GM23338 (cell line): Measurements from ENCODE around the gene FHIT. TPM values are rescaled to one million over a fixed set of nuclear protein-coding genes. Genes with fewer than 3 reads are reported as not detected.

ENCODE experiments used
- ATAC-seq: fragments of 200-7000 bp; cut with Tn5 transposase; 3 replicates; pipeline ENCODE4 v1.9.1; 2020
- DNase-seq: peaks from one replicate; pipeline ENCODE4 v3.0.0-alpha.2; 2015; ENCODE audit warnings: low spot score
- H2AFZ ChIP-seq: fragments of 200-600 bp; sonication (generic); 2 replicates; pipeline ENCODE4 v1.8.0; 2016; ENCODE audit warnings: antibody characterized with exemption, mild to moderate bottlenecking, moderate library complexity
- H3F3A ChIP-seq: fragments of 200-600 bp; sonication (generic); replicated peaks from 2 replicates; pipeline ENCODE4 v1.8.0; 2017; ENCODE audit warnings: antibody characterized with exemption, mixed run types, low read depth
- H3K27ac ChIP-seq: fragments of 200-600 bp; sonication (generic); 2 replicates; pipeline ENCODE4 v1.6.1; 2016; ENCODE audit warnings: low read depth
- H3K27me3 ChIP-seq: fragments of 200-600 bp; sonication (generic); 2 replicates; pipeline ENCODE4 v1.8.0; 2016; ENCODE audit warnings: mild to moderate bottlenecking, mixed run types, moderate library complexity; ENCODE audit not compliant: insufficient read depth
- H3K36me3 ChIP-seq: fragments of 200-600 bp; sonication (generic); 2 replicates; pipeline ENCODE4 v1.8.0; 2016; ENCODE audit warnings: mild to moderate bottlenecking; ENCODE audit not compliant: insufficient read depth
- H3K4me1 ChIP-seq: fragments of 200-600 bp; sonication (generic); 2 replicates; pipeline ENCODE4 v1.8.0; 2016; ENCODE audit warnings: mild to moderate bottlenecking, moderate library complexity; ENCODE audit not compliant: insufficient read depth
- H3K4me2 ChIP-seq: fragments of 200-600 bp; sonication (generic); 2 replicates; pipeline ENCODE4 v1.7.1; 2017; ENCODE audit warnings: mixed run types
- H3K4me3 ChIP-seq: fragments of 200-600 bp; sonication (generic); 2 replicates; pipeline ENCODE4 v1.6.1; 2016; ENCODE audit warnings: mixed run types
- H3K79me2 ChIP-seq: fragments of 200-600 bp; sonication (generic); replicated peaks from 2 replicates; pipeline ENCODE4 v1.8.0; 2017; ENCODE audit warnings: mild to moderate bottlenecking; ENCODE audit not compliant: insufficient read depth
- H3K9me2 ChIP-seq: fragments of 200-600 bp; sonication (generic); 2 replicates; pipeline ENCODE4 v1.8.0; 2017; ENCODE audit not compliant: insufficient read depth
- H4K20me1 ChIP-seq: fragments of 200-600 bp; sonication (generic); replicated peaks from 2 replicates; pipeline ENCODE4 v1.8.0; 2017; ENCODE audit warnings: mild to moderate bottlenecking; ENCODE audit not compliant: insufficient read depth
- H3K27ac Mint-ChIP-seq: 2 replicates; pipeline ENCODE4 v1.8.0; 2020; ENCODE audit warnings: inconsistent platforms, mild to moderate bottlenecking, moderate library complexity, mixed read lengths
- H3K27me3 Mint-ChIP-seq: 3 replicates; pipeline ENCODE4 v1.8.0; 2022; ENCODE audit warnings: low read depth, mild to moderate bottlenecking, moderate library complexity, mixed read lengths, inconsistent platforms; ENCODE audit not compliant: insufficient read depth, poor library complexity
- H3K36me3 Mint-ChIP-seq: 3 replicates; pipeline ENCODE4 v1.8.0; 2021; ENCODE audit warnings: low read depth, mild to moderate bottlenecking, inconsistent platforms, moderate library complexity, mixed read lengths
- H3K4me1 Mint-ChIP-seq: 3 replicates; pipeline ENCODE4 v1.8.0; 2020; ENCODE audit warnings: mild to moderate bottlenecking, inconsistent platforms, mixed read lengths
- H3K4me3 Mint-ChIP-seq: 3 replicates; pipeline ENCODE4 v1.8.0; 2021; ENCODE audit warnings: moderate library complexity, mild to moderate bottlenecking, inconsistent platforms, mixed read lengths
- H3K9me3 Mint-ChIP-seq: 3 replicates; pipeline ENCODE4 v1.8.0; 2020; ENCODE audit warnings: moderate library complexity, mild to moderate bottlenecking, inconsistent platforms, mixed read lengths
- CREB1 ChIP-seq: fragments of 250-450 bp; sonication (Bioruptor Pico); IDR thresholded peaks from 2 replicates; pipeline ENCODE4 v1.5.0; 2020; ENCODE audit warnings: low read depth, mild to moderate bottlenecking, moderate library complexity
- EZH2 ChIP-seq: fragments of 200-600 bp; sonication (generic); IDR thresholded peaks from one replicate; pipeline ENCODE4 v1.8.0; 2017; ENCODE audit warnings: antibody characterized with exemption, mild to moderate bottlenecking, low read depth; ENCODE audit not compliant: unreplicated experiment
- EZH2phosphoT487 ChIP-seq: fragments of 200-600 bp; sonication (generic); IDR thresholded peaks from one replicate; pipeline ENCODE4 v1.8.1; 2018; ENCODE audit warnings: antibody characterized with exemption; ENCODE audit not compliant: unreplicated experiment
- JUNB ChIP-seq: IDR thresholded peaks from one replicate; pipeline ENCODE4 v1.6.1; 2016; ENCODE audit warnings: antibody characterized with exemption; ENCODE audit not compliant: unreplicated experiment
- NANOG ChIP-seq: IDR thresholded peaks from 2 replicates; pipeline ENCODE4 v1.6.1; 2016; ENCODE audit warnings: antibody characterized with exemption, borderline replicate concordance
- POLR2AphosphoS5 ChIP-seq: IDR thresholded peaks from 2 replicates; pipeline ENCODE4 v1.6.1; 2016; ENCODE audit warnings: antibody characterized with exemption, low read depth
- STAT1 ChIP-seq: IDR thresholded peaks from one replicate; pipeline ENCODE4 v1.6.1; 2016; ENCODE audit warnings: antibody characterized with exemption; ENCODE audit not compliant: unreplicated experiment
- ZNF114 ChIP-seq: fragments of 250-450 bp; sonication (Bioruptor Pico); IDR thresholded peaks from 2 replicates; pipeline ENCODE4 v1.5.0; 2020; ENCODE audit warnings: mild to moderate bottlenecking, moderate library complexity
- ZNF331 ChIP-seq: fragments of 250-450 bp; sonication (Bioruptor Pico); IDR thresholded peaks from 2 replicates; pipeline ENCODE4 v1.5.0; 2020; ENCODE audit warnings: low read depth, mild to moderate bottlenecking, moderate library complexity
- polyA plus RNA-seq: library from polyadenylated mRNA; unstranded; fragments of >200 nt; fragmentation: Nextera tagmentation; extraction: Ambion mirVana; gene quantifications from 2 replicates; pipeline ENCODE4 v1.2.1, GENCODE V29; 2016
- total RNA-seq: library from RNA; depleted of rRNA; stranded (reverse); fragments of >200 nt; shearing (Covaris generic); gene quantifications from 2 replicates; pipeline ENCODE4 v1.2.3, GENCODE V29; 2014
- TF ChIP-seq, protein P1 (sequence below), 2 experiments: fragments of 200-600 bp in 1 of 2; sonication (generic) in 1 of 2; conservative IDR thresholded peaks; 2 replicates each; pipeline versions ENCODE4 v1.5.1 to v1.6.1; 2016 to 2017; ENCODE audit warnings: antibody characterized with exemption in 2 of 2, low read depth in 2 of 2, mild to moderate bottlenecking in 2 of 2, moderate library complexity in 1 of 2
- TF ChIP-seq, protein P2 (sequence below): fragments of 250-450 bp; sonication (Bioruptor Pico); IDR thresholded peaks from 2 replicates; pipeline ENCODE4 v1.5.0; 2020; ENCODE audit warnings: mild to moderate bottlenecking, moderate library complexity
- TF ChIP-seq, protein P3 (sequence below): IDR thresholded peaks from one replicate; pipeline ENCODE4 v1.6.1; 2018; ENCODE audit warnings: antibody characterized with exemption; ENCODE audit not compliant: unreplicated experiment
- TF ChIP-seq, protein P4 (sequence below): IDR thresholded peaks from 2 replicates; pipeline ENCODE4 v1.6.1; 2016; ENCODE audit warnings: antibody characterized with exemption

Gene FHIT
- total and polyA plus RNA-seq, 2 experiments from 2014 or later = 3.0 to 8.3 TPM

DNA sequence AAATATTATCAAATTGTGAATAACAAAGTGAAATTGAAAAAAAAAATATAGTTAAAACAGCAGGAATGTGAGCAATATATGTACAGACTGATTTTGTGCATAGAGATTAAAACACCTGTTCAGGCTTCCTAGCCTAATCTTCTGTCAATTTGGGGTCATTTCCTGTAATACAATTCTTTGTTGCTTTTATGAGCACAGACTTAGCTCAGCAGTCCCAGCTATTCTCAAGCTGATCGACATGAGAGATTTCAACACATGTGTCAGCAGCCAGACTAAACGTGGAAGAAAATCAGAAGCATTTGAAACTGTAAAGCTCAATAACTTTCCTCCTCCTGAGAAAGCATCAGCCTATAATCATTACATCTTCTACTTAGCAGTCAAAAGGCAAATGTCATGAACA, 1.6 kb upstream of the FHIT start:
- TF ChIP-seq, protein P1, sequence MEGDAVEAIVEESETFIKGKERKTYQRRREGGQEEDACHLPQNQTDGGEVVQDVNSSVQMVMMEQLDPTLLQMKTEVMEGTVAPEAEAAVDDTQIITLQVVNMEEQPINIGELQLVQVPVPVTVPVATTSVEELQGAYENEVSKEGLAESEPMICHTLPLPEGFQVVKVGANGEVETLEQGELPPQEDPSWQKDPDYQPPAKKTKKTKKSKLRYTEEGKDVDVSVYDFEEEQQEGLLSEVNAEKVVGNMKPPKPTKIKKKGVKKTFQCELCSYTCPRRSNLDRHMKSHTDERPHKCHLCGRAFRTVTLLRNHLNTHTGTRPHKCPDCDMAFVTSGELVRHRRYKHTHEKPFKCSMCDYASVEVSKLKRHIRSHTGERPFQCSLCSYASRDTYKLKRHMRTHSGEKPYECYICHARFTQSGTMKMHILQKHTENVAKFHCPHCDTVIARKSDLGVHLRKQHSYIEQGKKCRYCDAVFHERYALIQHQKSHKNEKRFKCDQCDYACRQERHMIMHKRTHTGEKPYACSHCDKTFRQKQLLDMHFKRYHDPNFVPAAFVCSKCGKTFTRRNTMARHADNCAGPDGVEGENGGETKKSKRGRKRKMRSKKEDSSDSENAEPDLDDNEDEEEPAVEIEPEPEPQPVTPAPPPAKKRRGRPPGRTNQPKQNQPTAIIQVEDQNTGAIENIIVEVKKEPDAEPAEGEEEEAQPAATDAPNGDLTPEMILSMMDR (conservative IDR thresholded peaks at IDR 0.05; ENCODE audit: low read depth in 2 of 2) = no peak
- TF ChIP-seq EZH2phosphoT487 (no peak), POLR2AphosphoS5 (no peak), JUNB (no peak), ZNF114 (CRISPR knock-in tag) (no peak), EZH2 (no peak), STAT1 (no peak), NANOG (no peak), CREB1 (no peak), ZNF331 (CRISPR knock-in tag) (no peak)
- TF ChIP-seq, protein P2, sequence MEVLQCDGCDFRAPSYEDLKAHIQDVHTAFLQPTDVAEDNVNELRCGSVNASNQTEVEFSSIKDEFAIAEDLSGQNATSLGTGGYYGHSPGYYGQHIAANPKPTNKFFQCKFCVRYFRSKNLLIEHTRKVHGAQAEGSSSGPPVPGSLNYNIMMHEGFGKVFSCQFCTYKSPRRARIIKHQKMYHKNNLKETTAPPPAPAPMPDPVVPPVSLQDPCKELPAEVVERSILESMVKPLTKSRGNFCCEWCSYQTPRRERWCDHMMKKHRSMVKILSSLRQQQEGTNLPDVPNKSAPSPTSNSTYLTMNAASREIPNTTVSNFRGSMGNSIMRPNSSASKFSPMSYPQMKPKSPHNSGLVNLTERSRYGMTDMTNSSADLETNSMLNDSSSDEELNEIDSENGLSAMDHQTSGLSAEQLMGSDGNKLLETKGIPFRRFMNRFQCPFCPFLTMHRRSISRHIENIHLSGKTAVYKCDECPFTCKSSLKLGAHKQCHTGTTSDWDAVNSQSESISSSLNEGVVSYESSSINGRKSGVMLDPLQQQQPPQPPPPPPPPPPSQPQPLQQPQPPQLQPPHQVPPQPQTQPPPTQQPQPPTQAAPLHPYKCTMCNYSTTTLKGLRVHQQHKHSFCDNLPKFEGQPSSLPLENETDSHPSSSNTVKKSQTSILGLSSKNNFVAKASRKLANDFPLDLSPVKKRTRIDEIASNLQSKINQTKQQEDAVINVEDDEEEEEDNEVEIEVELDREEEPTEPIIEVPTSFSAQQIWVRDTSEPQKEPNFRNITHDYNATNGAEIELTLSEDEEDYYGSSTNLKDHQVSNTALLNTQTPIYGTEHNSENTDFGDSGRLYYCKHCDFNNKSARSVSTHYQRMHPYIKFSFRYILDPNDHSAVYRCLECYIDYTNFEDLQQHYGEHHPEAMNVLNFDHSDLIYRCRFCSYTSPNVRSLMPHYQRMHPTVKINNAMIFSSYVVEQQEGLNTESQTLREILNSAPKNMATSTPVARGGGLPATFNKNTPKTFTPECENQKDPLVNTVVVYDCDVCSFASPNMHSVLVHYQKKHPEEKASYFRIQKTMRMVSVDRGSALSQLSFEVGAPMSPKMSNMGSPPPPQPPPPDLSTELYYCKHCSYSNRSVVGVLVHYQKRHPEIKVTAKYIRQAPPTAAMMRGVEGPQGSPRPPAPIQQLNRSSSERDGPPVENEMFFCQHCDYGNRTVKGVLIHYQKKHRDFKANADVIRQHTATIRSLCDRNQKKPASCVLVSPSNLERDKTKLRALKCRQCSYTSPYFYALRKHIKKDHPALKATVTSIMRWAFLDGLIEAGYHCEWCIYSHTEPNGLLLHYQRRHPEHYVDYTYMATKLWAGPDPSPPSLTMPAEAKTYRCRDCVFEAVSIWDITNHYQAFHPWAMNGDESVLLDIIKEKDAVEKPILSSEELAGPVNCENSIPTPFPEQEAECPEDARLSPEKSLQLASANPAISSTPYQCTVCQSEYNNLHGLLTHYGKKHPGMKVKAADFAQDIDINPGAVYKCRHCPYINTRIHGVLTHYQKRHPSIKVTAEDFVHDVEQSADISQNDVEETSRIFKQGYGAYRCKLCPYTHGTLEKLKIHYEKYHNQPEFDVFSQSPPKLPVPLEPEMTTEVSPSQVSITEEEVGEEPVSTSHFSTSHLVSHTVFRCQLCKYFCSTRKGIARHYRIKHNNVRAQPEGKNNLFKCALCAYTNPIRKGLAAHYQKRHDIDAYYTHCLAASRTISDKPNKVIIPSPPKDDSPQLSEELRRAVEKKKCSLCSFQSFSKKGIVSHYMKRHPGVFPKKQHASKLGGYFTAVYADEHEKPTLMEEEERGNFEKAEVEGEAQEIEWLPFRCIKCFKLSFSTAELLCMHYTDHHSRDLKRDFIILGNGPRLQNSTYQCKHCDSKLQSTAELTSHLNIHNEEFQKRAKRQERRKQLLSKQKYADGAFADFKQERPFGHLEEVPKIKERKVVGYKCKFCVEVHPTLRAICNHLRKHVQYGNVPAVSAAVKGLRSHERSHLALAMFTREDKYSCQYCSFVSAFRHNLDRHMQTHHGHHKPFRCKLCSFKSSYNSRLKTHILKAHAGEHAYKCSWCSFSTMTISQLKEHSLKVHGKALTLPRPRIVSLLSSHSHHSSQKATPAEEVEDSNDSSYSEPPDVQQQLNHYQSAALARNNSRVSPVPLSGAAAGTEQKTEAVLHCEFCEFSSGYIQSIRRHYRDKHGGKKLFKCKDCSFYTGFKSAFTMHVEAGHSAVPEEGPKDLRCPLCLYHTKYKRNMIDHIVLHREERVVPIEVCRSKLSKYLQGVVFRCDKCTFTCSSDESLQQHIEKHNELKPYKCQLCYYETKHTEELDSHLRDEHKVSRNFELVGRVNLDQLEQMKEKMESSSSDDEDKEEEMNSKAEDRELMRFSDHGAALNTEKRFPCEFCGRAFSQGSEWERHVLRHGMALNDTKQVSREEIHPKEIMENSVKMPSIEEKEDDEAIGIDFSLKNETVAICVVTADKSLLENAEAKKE (CRISPR knock-in tag) = no peak
- TF ChIP-seq, protein P3, sequence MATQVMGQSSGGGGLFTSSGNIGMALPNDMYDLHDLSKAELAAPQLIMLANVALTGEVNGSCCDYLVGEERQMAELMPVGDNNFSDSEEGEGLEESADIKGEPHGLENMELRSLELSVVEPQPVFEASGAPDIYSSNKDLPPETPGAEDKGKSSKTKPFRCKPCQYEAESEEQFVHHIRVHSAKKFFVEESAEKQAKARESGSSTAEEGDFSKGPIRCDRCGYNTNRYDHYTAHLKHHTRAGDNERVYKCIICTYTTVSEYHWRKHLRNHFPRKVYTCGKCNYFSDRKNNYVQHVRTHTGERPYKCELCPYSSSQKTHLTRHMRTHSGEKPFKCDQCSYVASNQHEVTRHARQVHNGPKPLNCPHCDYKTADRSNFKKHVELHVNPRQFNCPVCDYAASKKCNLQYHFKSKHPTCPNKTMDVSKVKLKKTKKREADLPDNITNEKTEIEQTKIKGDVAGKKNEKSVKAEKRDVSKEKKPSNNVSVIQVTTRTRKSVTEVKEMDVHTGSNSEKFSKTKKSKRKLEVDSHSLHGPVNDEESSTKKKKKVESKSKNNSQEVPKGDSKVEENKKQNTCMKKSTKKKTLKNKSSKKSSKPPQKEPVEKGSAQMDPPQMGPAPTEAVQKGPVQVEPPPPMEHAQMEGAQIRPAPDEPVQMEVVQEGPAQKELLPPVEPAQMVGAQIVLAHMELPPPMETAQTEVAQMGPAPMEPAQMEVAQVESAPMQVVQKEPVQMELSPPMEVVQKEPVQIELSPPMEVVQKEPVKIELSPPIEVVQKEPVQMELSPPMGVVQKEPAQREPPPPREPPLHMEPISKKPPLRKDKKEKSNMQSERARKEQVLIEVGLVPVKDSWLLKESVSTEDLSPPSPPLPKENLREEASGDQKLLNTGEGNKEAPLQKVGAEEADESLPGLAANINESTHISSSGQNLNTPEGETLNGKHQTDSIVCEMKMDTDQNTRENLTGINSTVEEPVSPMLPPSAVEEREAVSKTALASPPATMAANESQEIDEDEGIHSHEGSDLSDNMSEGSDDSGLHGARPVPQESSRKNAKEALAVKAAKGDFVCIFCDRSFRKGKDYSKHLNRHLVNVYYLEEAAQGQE = no peak
- TF ChIP-seq, protein P4, sequence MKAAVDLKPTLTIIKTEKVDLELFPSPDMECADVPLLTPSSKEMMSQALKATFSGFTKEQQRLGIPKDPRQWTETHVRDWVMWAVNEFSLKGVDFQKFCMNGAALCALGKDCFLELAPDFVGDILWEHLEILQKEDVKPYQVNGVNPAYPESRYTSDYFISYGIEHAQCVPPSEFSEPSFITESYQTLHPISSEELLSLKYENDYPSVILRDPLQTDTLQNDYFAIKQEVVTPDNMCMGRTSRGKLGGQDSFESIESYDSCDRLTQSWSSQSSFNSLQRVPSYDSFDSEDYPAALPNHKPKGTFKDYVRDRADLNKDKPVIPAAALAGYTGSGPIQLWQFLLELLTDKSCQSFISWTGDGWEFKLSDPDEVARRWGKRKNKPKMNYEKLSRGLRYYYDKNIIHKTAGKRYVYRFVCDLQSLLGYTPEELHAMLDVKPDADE = no peak
- no peaks in the 10 kb centered on the region for H3K9me2 ChIP-seq
- Mint-ChIP-seq H3K27me3 (no peaks in the 10 kb centered on the region), H3K4me3 (no peak overlapping the region), H3K9me3 (no peaks in the 10 kb centered on the region), H3K4me1 (peaks cover 10% of the 10 kb centered on the region), H3K36me3 (no peaks in the 10 kb centered on the region), H3K27ac (no peak overlapping the region)
- no peaks in the 10 kb centered on the region for H3K79me2 ChIP-seq
- H3K36me3 ChIP-seq = no peaks in the 10 kb centered on the region
- H3K4me2 ChIP-seq = no peak overlapping the region
- peaks cover 6% of the 10 kb centered on the region; the same call in 1 of the 2 replicates for H3F3A ChIP-seq
- DNase-seq (no peak), ATAC-seq (no peak)
- H3K27me3 ChIP-seq = no peaks in the 10 kb centered on the region
- no peak overlapping the region for H3K27ac ChIP-seq
- no peak overlapping the region for H3K4me3 ChIP-seq
- peaks cover 16% of the 10 kb centered on the region for H3K4me1 ChIP-seq
- no peak overlapping the region for H2AFZ ChIP-seq
- no peaks in the 10 kb centered on the region for H4K20me1 ChIP-seq
